ENCODE measurements around the gene BTRC. TPM values are rescaled to one million over a fixed set of nuclear protein-coding genes. Genes with fewer than 3 reads are reported as not detected.
"Not testable (repeated sequence)": the region's sequence is repeated elsewhere in the genome, so short reads cannot be mapped to it uniquely, and the experiment has no call there.

Gene BTRC
- total and polyA plus RNA-seq, 12 donors = 9.5 to 49.9 (median 34.2) TPM

DNA sequence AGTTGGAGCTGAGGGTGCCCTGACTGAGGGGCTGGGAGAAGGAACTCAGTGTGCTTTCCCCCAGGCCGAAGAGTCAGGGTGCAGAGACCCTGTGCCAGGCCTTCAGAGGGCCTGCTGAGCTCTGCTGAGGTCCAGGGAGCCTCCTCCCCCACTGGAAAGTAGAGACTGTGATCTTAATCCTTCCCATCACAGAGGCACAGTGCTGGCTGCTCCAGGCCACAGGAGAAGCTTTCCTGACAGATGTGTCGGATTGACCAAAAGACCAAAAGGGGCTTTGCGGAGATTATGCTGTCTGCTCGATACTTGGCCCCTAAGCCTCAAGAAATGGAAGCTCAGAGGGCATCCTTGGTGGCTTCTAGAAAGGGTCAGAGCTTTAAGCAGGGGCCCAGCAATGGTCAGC is 32.9 kb upstream of the BTRC start:
- no peaks in the 10 kb centered on the region for H3K9me3 ChIP-seq
- no peak for ATAC-seq
- H3K27me3 ChIP-seq = peaks cover 0 to 16% (median 3%) of the 10 kb centered on the region in 7 donors
- intact Hi-C loops (cut with DNase I) = no loop called here
- WGBS, 2 donors = 87 to 89% methylated on average over 4 of the region's 4 CpGs
- TF ChIP-seq, protein P1, sequence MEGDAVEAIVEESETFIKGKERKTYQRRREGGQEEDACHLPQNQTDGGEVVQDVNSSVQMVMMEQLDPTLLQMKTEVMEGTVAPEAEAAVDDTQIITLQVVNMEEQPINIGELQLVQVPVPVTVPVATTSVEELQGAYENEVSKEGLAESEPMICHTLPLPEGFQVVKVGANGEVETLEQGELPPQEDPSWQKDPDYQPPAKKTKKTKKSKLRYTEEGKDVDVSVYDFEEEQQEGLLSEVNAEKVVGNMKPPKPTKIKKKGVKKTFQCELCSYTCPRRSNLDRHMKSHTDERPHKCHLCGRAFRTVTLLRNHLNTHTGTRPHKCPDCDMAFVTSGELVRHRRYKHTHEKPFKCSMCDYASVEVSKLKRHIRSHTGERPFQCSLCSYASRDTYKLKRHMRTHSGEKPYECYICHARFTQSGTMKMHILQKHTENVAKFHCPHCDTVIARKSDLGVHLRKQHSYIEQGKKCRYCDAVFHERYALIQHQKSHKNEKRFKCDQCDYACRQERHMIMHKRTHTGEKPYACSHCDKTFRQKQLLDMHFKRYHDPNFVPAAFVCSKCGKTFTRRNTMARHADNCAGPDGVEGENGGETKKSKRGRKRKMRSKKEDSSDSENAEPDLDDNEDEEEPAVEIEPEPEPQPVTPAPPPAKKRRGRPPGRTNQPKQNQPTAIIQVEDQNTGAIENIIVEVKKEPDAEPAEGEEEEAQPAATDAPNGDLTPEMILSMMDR (IDR thresholded peaks at IDR 0.05) = no peak
- H3K27ac ChIP-seq = no peak overlapping the region
- H3K4me1 ChIP-seq = no peaks in the 10 kb centered on the region
- DNase-seq = no peak
- no peak overlapping the region for H3K4me3 ChIP-seq
- H3K36me3 ChIP-seq = no peaks in the 10 kb centered on the region

DNA sequence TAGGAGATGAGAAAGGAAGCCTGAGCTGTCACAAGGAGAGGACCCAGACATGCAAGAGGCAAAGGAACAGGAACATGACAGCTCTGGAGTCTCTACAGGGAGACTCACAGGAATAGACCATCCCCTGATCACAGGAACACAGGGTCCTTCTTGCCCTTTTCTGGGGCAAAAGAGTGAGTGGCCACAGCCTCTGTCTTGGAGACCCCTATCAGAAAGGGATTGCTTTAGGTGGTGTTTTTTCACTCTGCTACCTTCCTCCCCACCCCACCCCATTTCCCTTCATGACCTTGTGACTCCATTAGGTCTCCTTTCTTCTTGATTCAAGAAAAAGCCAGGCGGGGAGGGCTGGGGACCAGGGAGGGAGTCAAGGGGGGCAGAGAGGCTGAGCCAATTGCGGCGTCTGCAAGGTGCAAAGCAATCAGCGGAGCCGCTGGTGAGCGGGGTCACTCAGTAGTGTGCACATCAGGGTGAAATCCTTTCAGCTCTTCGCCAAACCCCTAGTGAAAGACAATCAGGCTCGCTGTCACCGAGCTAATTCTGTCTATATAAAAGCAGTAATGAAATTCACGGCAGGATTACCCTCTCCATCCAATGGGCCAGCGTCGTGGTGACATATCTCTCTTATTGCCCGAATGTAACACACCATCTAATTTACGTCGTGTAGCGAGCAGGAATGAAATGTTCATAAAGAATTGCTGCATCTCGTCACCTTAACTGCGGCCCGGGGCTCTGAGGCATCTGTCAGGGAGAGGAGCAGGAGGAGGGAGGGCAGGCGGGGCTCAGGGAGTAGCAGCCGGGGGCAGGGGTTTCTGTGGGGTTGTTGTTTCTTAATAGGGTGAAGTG is 31.5 kb upstream of the BTRC start:
- H3K27ac ChIP-seq = no peak overlapping the region
- TF ChIP-seq, protein P1 (IDR thresholded peaks at IDR 0.05) = no peak
- no peaks in the 10 kb centered on the region for H3K9me3 ChIP-seq
- DNase-seq (no peak), ATAC-seq (no peak)
- H3K36me3 ChIP-seq = no peaks in the 10 kb centered on the region
- H3K27me3 ChIP-seq = peaks cover 0 to 16% (median 3%) of the 10 kb centered on the region in 7 donors
- intact Hi-C loops (cut with DNase I) = no loop called here
- no peaks in the 10 kb centered on the region for H3K4me1 ChIP-seq
- WGBS, 2 donors = 73 to 75% methylated on average over 21 of the region's 21 CpGs
- no peak overlapping the region for H3K4me3 ChIP-seq

DNA sequence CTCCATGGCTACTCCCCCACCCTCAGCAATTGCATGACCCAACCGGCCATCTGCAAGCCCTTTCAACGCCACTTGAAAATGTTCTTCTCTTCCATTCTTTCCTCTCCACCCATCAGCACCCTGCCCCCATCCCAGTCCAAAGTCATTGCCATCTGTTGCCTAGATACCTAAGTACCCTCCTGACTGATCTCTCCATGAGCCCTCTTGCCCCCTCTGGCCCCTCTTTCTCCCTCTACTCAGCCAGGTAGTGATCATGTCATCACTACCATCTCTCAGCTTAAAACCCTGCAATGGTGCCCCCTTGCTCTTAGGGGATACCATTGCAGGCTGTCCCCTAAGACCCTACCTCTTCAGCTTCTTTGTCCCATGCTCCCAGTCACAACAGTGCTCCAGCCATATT is 30.5 kb upstream of the BTRC start:
- Histone ChIP-seq H3K4me3 (no peak overlapping the region), H3K27me3 (peaks cover 0 to 16% (median 3%) of the 10 kb centered on the region in 7 donors), H3K9me3 (no peaks in the 10 kb centered on the region), H3K36me3 (no peaks in the 10 kb centered on the region), H3K27ac (no peak overlapping the region), H3K4me1 (no peaks in the 10 kb centered on the region)
- 69 to 74% methylated on average over 2 of the region's 2 CpGs for WGBS, 2 donors
- intact Hi-C loops (cut with DNase I) = no loop called here
- ATAC-seq (no peak), DNase-seq (no peak)
- TF ChIP-seq, protein P1 (IDR thresholded peaks at IDR 0.05) = no peak

DNA sequence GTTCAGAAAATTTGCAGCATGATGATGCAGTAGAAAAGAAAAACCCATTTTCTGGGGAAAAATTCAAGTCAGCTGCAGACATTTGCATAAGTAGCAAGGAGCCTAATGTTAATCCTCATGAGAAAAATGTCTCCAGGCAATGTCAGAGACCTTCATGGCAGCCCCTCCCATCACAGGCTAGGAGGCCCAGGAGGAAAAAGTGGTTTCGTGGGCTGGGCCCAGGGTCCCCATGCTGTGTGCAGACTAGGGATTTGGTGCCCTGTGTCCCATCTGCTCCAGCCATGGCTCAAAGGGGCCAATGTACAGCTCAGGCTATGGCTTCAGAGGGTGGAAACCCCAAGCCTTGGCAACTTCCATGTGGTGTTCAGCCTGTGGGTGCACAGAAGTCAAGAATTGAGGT is 26.5 kb upstream of the BTRC start:
- H3K9me3 ChIP-seq; H3K4me1 ChIP-seq; H3K27ac ChIP-seq; DNase-seq; intact Hi-C loops (cut with DNase I); ATAC-seq; H3K36me3 ChIP-seq; H3K4me3 ChIP-seq: not testable (repeated sequence)
- 80 to 88% methylated on average over 1 of the region's 1 CpG for WGBS, 2 donors
- peaks cover 0 to 10% (median 0%) of the 10 kb centered on the region in 7 donors for H3K27me3 ChIP-seq
